H1 (cell line): Measurements from ENCODE around the gene KIFC1. TPM values are rescaled to one million over a fixed set of nuclear protein-coding genes. Genes with fewer than 3 reads are reported as not detected.

Experiments
- CTCF ChIA-PET: fragments of 300-600 bp; sonication (Branson Sonifier 250); formaldehyde crosslinking; loops from one replicate; lab custom pipeline; 2021; ENCODE audit not compliant: partially characterized antibody; lab: Charles Lee
- POLR2A ChIA-PET: fragments of 300-600 bp; sonication (Branson Sonifier 250); formaldehyde crosslinking; loops from one replicate; lab custom pipeline; 2021; ENCODE audit warnings: inconsistent platforms; ENCODE audit not compliant: partially characterized antibody; lab: Charles Lee
- DNase-seq, 2 experiments: peaks; one replicate each; pipeline versions ENCODE4 v3.0.0 to v3.0.0-alpha.2; 2010 to 2022; ENCODE audit warnings: low spot score in 2 of 2, low read depth in 1 of 2, mixed read lengths in 1 of 2
- FAIRE-seq: peaks from 2 replicates; lab custom pipeline; 2011; peaks lifted over from hg19 to GRCh38; lab: Jason Lieb, UNC
- H2AFZ ChIP-seq: 2 replicates; pipeline ENCODE4 v1.8.1; 2012; ENCODE audit warnings: low read length, inconsistent platforms
- H2AK5ac ChIP-seq: 2 replicates; pipeline ENCODE4 v1.6.1; 2013; ENCODE audit warnings: low read depth, low read length
- H2BK120ac ChIP-seq: replicated peaks from 2 replicates; pipeline ENCODE3; 2013; ENCODE audit warnings: low read depth, low read length, inconsistent platforms
- H2BK12ac ChIP-seq: 2 replicates; pipeline ENCODE4 v1.6.1; 2013; ENCODE audit warnings: low read depth, low read length
- H2BK15ac ChIP-seq: 2 replicates; pipeline ENCODE4 v1.6.1; 2013; ENCODE audit warnings: low read length
- H2BK20ac ChIP-seq: 2 replicates; pipeline ENCODE4 v1.6.1; 2013; ENCODE audit warnings: low read length
- H2BK5ac ChIP-seq: 2 replicates; pipeline ENCODE4 v1.6.1; 2013; ENCODE audit warnings: low read depth, low read length
- H3K14ac ChIP-seq: 2 replicates; pipeline ENCODE4 v1.6.1; 2013; ENCODE audit warnings: inconsistent platforms; ENCODE audit not compliant: insufficient read length
- H3K18ac ChIP-seq: 2 replicates; pipeline ENCODE4 v1.6.1; 2013; ENCODE audit warnings: low read length; ENCODE audit errors: extremely low read depth
- H3K23ac ChIP-seq: 2 replicates; pipeline ENCODE4 v1.6.1; 2013; ENCODE audit warnings: inconsistent platforms; ENCODE audit not compliant: insufficient read length
- H3K23me2 ChIP-seq: 2 replicates; pipeline ENCODE4 v1.6.1; 2013; ENCODE audit warnings: low read depth, low read length
- H3K27ac ChIP-seq: 2 replicates; pipeline ENCODE4 v1.6.1; 2011; ENCODE audit warnings: low read depth, low read length, inconsistent platforms
- H3K27me3 ChIP-seq, 4 experiments: replicated peaks in 1 of 4; 1 replicate in 1 of 4; 2 replicates in 3 of 4; pipeline versions ENCODE4 v1.6.1 to v1.8.1; 2011 to 2013; ENCODE audit warnings: low read length in 3 of 4, mild to moderate bottlenecking in 3 of 4, inconsistent platforms in 2 of 4, mixed read lengths in 2 of 4, moderate library complexity in 1 of 4; ENCODE audit not compliant: control insufficient read depth in 3 of 4, insufficient read depth in 3 of 4; ENCODE audit errors: extremely low read depth in 1 of 4
- H3K36me3 ChIP-seq, 4 experiments: 2 replicates each; pipeline versions ENCODE4 v1.6.1 to v1.8.1; 2011 to 2013; ENCODE audit warnings: mild to moderate bottlenecking in 4 of 4, low read length in 3 of 4, moderate library complexity in 2 of 4, control low read depth in 1 of 4, inconsistent platforms in 1 of 4; ENCODE audit not compliant: insufficient read depth in 4 of 4, control insufficient read depth in 2 of 4
- H3K4ac ChIP-seq: replicated peaks from 2 replicates; pipeline ENCODE3; 2013; ENCODE audit warnings: low read length, low read depth, mixed read lengths, inconsistent platforms; ENCODE audit not compliant: insufficient read length
- H3K4me1 ChIP-seq, 4 experiments: replicated peaks in 1 of 4; 1 replicate in 1 of 4; 2 replicates in 3 of 4; pipeline versions ENCODE4 v1.6.1 to v1.8.1; 2011 to 2013; ENCODE audit warnings: low read length in 3 of 4, inconsistent platforms in 2 of 4, mixed read lengths in 1 of 4; ENCODE audit not compliant: insufficient read depth in 4 of 4, control insufficient read depth in 3 of 4
- H3K4me2 ChIP-seq, 2 experiments: 2 replicates each; pipeline versions ENCODE4 v1.6.1 to v1.8.1; 2011 to 2013; ENCODE audit warnings: low read depth in 2 of 2, low read length in 2 of 2, control low read depth in 1 of 2, inconsistent platforms in 1 of 2, mild to moderate bottlenecking in 1 of 2; ENCODE audit not compliant: insufficient read depth in 1 of 2
- H3K4me3 ChIP-seq, 4 experiments: fragments of 200-600, 300-600 bp in 1 of 4; sonication (generic), shearing (Covaris generic), sonication (Bioruptor Twin) in 1 of 4; 2 replicates each; pipeline versions ENCODE4 v1.5.1 to v1.8.1; 2011 to 2016; ENCODE audit warnings: low read length in 4 of 4, low read depth in 3 of 4, control low read depth in 2 of 4, inconsistent platforms in 2 of 4, mild to moderate bottlenecking in 2 of 4, mixed read lengths in 1 of 4, moderate library complexity in 1 of 4; ENCODE audit not compliant: insufficient read depth in 2 of 4; ENCODE audit errors: extremely low read depth in 1 of 4
- H3K56ac ChIP-seq: replicated peaks from 2 replicates; pipeline ENCODE3; 2013; ENCODE audit warnings: low read depth, mild to moderate bottlenecking, mixed read lengths, low read length, inconsistent platforms; ENCODE audit not compliant: insufficient read length
- H3K79me1 ChIP-seq: 2 replicates; pipeline ENCODE4 v1.6.1; 2013; ENCODE audit warnings: low read depth, low read length, control low read depth
- H3K79me2 ChIP-seq, 2 experiments: 2 replicates each; pipeline versions ENCODE4 v1.6.1 to v1.8.1; 2012 to 2013; ENCODE audit warnings: low read length in 2 of 2, mild to moderate bottlenecking in 2 of 2, inconsistent platforms in 1 of 2; ENCODE audit not compliant: insufficient read depth in 2 of 2, control insufficient read depth in 1 of 2
- H3K9ac ChIP-seq, 4 experiments: replicated peaks in 1 of 4; 1 replicate in 1 of 4; 2 replicates in 3 of 4; pipeline versions ENCODE4 v1.6.1 to v1.8.1; 2011 to 2013; ENCODE audit warnings: low read depth in 3 of 4, low read length in 3 of 4, control low read depth in 2 of 4, mild to moderate bottlenecking in 2 of 4, moderate library complexity in 2 of 4, inconsistent platforms in 1 of 4; ENCODE audit errors: extremely low read depth in 1 of 4
- H3K9me3 ChIP-seq, 2 experiments: 2 replicates each; pipeline versions ENCODE4 v1.6.1 to v1.8.1; 2012 to 2013; ENCODE audit warnings: mild to moderate bottlenecking in 2 of 2, moderate library complexity in 2 of 2, control low read depth in 1 of 2, inconsistent platforms in 1 of 2, low read depth in 1 of 2, low read length in 1 of 2, mixed read lengths in 1 of 2; ENCODE audit not compliant: insufficient read depth in 2 of 2
- H4K20me1 ChIP-seq, 2 experiments: replicated peaks in 1 of 2; 2 replicates each; pipeline versions ENCODE3 to v1.8.1; 2011 to 2013; ENCODE audit warnings: inconsistent platforms in 2 of 2, low read length in 2 of 2, mild to moderate bottlenecking in 1 of 2; ENCODE audit not compliant: insufficient read depth in 2 of 2, control insufficient read depth in 1 of 2
- H4K5ac ChIP-seq: 2 replicates; pipeline ENCODE4 v1.6.1; 2013; ENCODE audit warnings: low read length, low read depth, mixed read lengths, inconsistent platforms; ENCODE audit not compliant: insufficient read length
- H4K8ac ChIP-seq: 2 replicates; pipeline ENCODE4 v1.8.0; 2013; ENCODE audit warnings: mild to moderate bottlenecking, moderate library complexity, low read length, inconsistent platforms; ENCODE audit not compliant: insufficient read depth; ENCODE audit errors: extremely low read depth
- H4K91ac ChIP-seq: replicated peaks from 2 replicates; pipeline ENCODE3; 2013; ENCODE audit warnings: low read length, mixed read lengths, inconsistent platforms; ENCODE audit not compliant: insufficient read length
- KDM4A ChIP-seq: IDR thresholded peaks from one replicate; pipeline ENCODE4 v1.7.1; 2012; ENCODE audit warnings: low read depth, mild to moderate bottlenecking, moderate library complexity, low read length, inconsistent platforms; ENCODE audit not compliant: severe bottlenecking
- PHF8 ChIP-seq: fragments of 200-600 bp; sonication (generic); conservative IDR thresholded peaks from 2 replicates; pipeline ENCODE4 v1.7.1; 2012; ENCODE audit warnings: low read depth, mild to moderate bottlenecking, inconsistent platforms, low read length, moderate library complexity
- POLR2A ChIP-seq, 2 experiments: IDR thresholded peaks; 1 replicate in 1 of 2; 2 replicates in 1 of 2; pipeline ENCODE4 v1.6.1; 2011; ENCODE audit warnings: low read depth in 2 of 2, low read length in 2 of 2, mild to moderate bottlenecking in 2 of 2; ENCODE audit errors: control extremely low read depth in 1 of 2
- POLR2AphosphoS5 ChIP-seq: IDR thresholded peaks from 2 replicates; pipeline ENCODE4 v1.6.1; 2011; ENCODE audit warnings: low read depth, low read length
- SIN3A ChIP-seq, 2 experiments: IDR thresholded peaks in 1 of 2; conservative IDR thresholded peaks in 1 of 2; 2 replicates each; pipeline ENCODE4 v1.6.1; 2011 to 2012; ENCODE audit warnings: low read length in 2 of 2, improper control_type of control experiment in 1 of 2, low read depth in 1 of 2, mild to moderate bottlenecking in 1 of 2
- SIX5 ChIP-seq: IDR thresholded peaks from 2 replicates; pipeline ENCODE4 v1.6.1; 2011; ENCODE audit warnings: mild to moderate bottlenecking, low read depth, low read length
- SP2 ChIP-seq: IDR thresholded peaks from 2 replicates; pipeline ENCODE4 v1.6.1; 2012; ENCODE audit warnings: mild to moderate bottlenecking, low read length, inconsistent platforms
- TAF1 ChIP-seq: IDR thresholded peaks from 2 replicates; pipeline ENCODE4 v1.6.1; 2011; ENCODE audit warnings: mild to moderate bottlenecking, low read depth, low read length
- WGBS, 2 experiments: shearing (Covaris generic) in 1 of 2; methylation state at CpG; one replicate each; pipeline versions ENCODE4 v1.1.6 to v1.1.7; 2013 to 2015; ENCODE audit warnings: low lambda C conversion rate in 2 of 2, mixed read lengths in 2 of 2, inconsistent platforms in 1 of 2, low coverage in 1 of 2, missing lambda C conversion rate in 1 of 2; ENCODE audit not compliant: insufficient replicate concordance in 2 of 2, insufficient coverage in 1 of 2, insufficient read length in 1 of 2; ENCODE audit errors: extremely low coverage in 1 of 2, missing lambda C conversion rate in 1 of 2; 5-methylcytosine and 5-hydroxymethylcytosine counted together
- polyA plus RNA-seq, 7 experiments: library from polyadenylated mRNA; depleted of rRNA in 3 of 7; stranded (reverse) in 5 of 7; unstranded in 2 of 7; fragments of >200 nt in 5 of 7; fragments of 200-250 nt in 2 of 7; gene quantifications; 1 replicate in 5 of 7; 2 replicates in 1 of 7; 4 replicates in 1 of 7; pipeline versions ENCODE4 v1.2.1 to v1.2.3, GENCODE V29; 2011 to 2013; ENCODE audit warnings: missing spikeins in 2 of 7, mixed read lengths in 2 of 7
- total RNA-seq: library from RNA; stranded (reverse); fragmentation: NEBNext Ultra II Directional; extraction: Animal tissue kit (Norgen Biotek cat#: 25700); gene quantifications from 2 replicates; pipeline ENCODE4 v1.2.1, GENCODE V29; 2021

The KIFC1 gene
- total and polyA plus RNA-seq, 2 of the 8 experiments (the other 6 are each of a cell fraction or from before 2014, with no cell fraction given): 46.6 to 64.3 TPM

- Histone ChIP-seq H3K23ac (no peak within 1 kb of the TSS), H3K79me1 (peaks cover 8% of the 10 kb centered on the region; the same call in 1 of the 2 replicates), H4K8ac (peak within 1 kb of the TSS; percentile 85; the same call in 1 of the 2 replicates), H3K56ac (no peak within 1 kb of the TSS), H2AFZ (no peak within 1 kb of the TSS), H3K4me3 (peak within 1 kb of the TSS; percentile 48 to 87 (median 70)), H2BK12ac (no peak within 1 kb of the TSS), H3K79me2 (peaks cover 0 to 20% of the 10 kb centered on the region in 2 experiments; a peak in 2 of 4 replicates), H3K14ac (no peak within 1 kb of the TSS), H4K91ac (no peak within 1 kb of the TSS), H2BK15ac (no peak within 1 kb of the TSS), H3K18ac (peak within 1 kb of the TSS; percentile 93), H3K27ac (peak within 1 kb of the TSS; percentile 52), H3K36me3 (peaks cover 12 to 52% (median 38%) of the 10 kb centered on the region in 4 experiments; a peak in 7 of 8 replicates), H2AK5ac (no peak within 1 kb of the TSS), H4K5ac (peak within 1 kb of the TSS; percentile 97), H3K4me1 (peaks cover 0 to 13% (median 6%) of the 10 kb centered on the region in 4 experiments; a peak in 5 of 7 replicates), H2BK20ac (no peak within 1 kb of the TSS), H2BK5ac (peak within 1 kb of the TSS; percentile 94; the same call in 1 of the 2 replicates), H3K9ac (peak within 1 kb of the TSS; percentile 30 to 71 (median 47); a peak in 6 of 7 replicates), H4K20me1 (peaks cover 4 to 11% of the 10 kb centered on the region in 2 experiments), H3K27me3 (no peaks in the 10 kb centered on the region), H2BK120ac (no peak within 1 kb of the TSS), H3K4ac (no peak within 1 kb of the TSS), H3K23me2 (peaks cover 5% of the 10 kb centered on the region; the same call in 1 of the 2 replicates), H3K9me3 (no peaks in the 10 kb centered on the region), H3K4me2 (peak within 1 kb of the TSS; percentile 60 to 81)
- ChIA-PET CTCF (interaction anchor here (0.9 to 1.7 kb wide), 2 partner anchors 11 to 14 kb away, joined by 3 to 8 read pairs; no protein-coding TSS in a partner anchor), POLR2A (interaction anchor here (0.5 to 3.6 kb wide), 6 partner anchors 8 to 133 kb away, joined by 3 to 24 read pairs (median 6); partner anchors contain the start of genes SYNGAP1 and TAPBP)
- TF ChIP-seq PHF8 (peak; percentile 35; the same call in 1 of the 2 replicates), SIN3A (conservative IDR thresholded peaks at IDR 0.05 in 1 of 2, IDR thresholded peaks at IDR 0.05 in 1 of 2; ENCODE audit: low read depth in 1 of 2, low read length in 2 of 2) (peak; percentile 17 to 31; a peak in 2 of 4 replicates), TAF1 (peak; percentile 61), SP2 (no peak), KDM4A (peak; percentile 41), POLR2AphosphoS5 (0 out of 2 replicates have a peak, but pooled peaks have one; percentile 25), SIX5 (no peak), POLR2A (IDR thresholded peaks at IDR 0.05; ENCODE audit: control extremely low read depth in 1 of 2, low read depth in 2 of 2, low read length in 2 of 2) (peak in 1 of 2 experiments; percentile 14; a peak in 1 of 3 replicates)
- 2% methylated on average over 22 of the region's 67 CpGs; no CpG with 5 or more reads in 1 of the 2 experiments for WGBS, 2 experiments
- DNase-seq (peak in 1 of 2 experiments; percentile 74), FAIRE-seq (no peak)
These were observed 19.3 kb downstream of the KIFC1 start, which contains the start of gene PHF1 for GRCh38 chr6:33410711-33411631. PHF1 (plus strand) TSS chr6:33411014; CDS start chr6:33412264, 1,250 bp downstream.
